HepG2 (cell line): ENCODE measurements around the gene PDIA2. TPM values are rescaled to one million over a fixed set of nuclear protein-coding genes. Genes with fewer than 3 reads are reported as not detected.

ENCODE experiments used
- ATAC-seq: fragments of 200-7000 bp; cut with Tn5 transposase; 3 replicates; pipeline ENCODE4 v1.9.1; 2020; ENCODE audit warnings: mild to moderate bottlenecking, moderate library complexity
- BruUV-seq: library from RNA; stranded (reverse); fragments of 400-500 nt; replicated peaks from 2 replicates; lab custom pipeline; 2021; lab: Mats Ljungman, UMichigan
- CTCF ChIA-PET: fragments of 300-600 bp; formaldehyde crosslinking; extraction: SDS; loops from one replicate; lab custom pipeline; 2021; ENCODE audit warnings: low total read pairs, inconsistent platforms, low intra/inter-chr PET ratio; lab: Yijun Ruan, JAX
- POLR2A ChIA-PET: fragments of 350-600 bp; sonication (Branson Sonifier 250); formaldehyde crosslinking; loops from one replicate; lab custom pipeline; 2020; ENCODE audit warnings: antibody characterized with exemption, inconsistent platforms; lab: Yijun Ruan, JAX
- DNase-seq: peaks from one replicate; pipeline ENCODE4 v3.0.0-alpha.2; 2015; ENCODE audit warnings: low spot score
- FAIRE-seq: peaks from 3 replicates; lab custom pipeline; 2011; peaks lifted over from hg19 to GRCh38; lab: Jason Lieb, UNC
- H2AFZ ChIP-seq: one replicate; pipeline ENCODE4 v1.6.1; 2011; ENCODE audit warnings: low read length, inconsistent platforms
- H3K27ac ChIP-seq: fragments of 300-600 bp; 3 replicates; pipeline ENCODE4 v1.8.0; 2011; ENCODE audit warnings: mixed run types, mild to moderate bottlenecking, mixed read lengths, low read length, inconsistent platforms; ENCODE audit not compliant: insufficient read depth; ENCODE audit errors: extremely low read length
- H3K27me3 ChIP-seq, 2 experiments: fragments of 200-600 bp in 1 of 2; 2 replicates in 1 of 2; 3 replicates in 1 of 2; pipeline versions ENCODE4 v1.6.0 to v1.8.0; 2011; ENCODE audit warnings: low read length in 2 of 2, mild to moderate bottlenecking in 2 of 2, moderate library complexity in 2 of 2, inconsistent platforms in 1 of 2; ENCODE audit not compliant: insufficient read depth in 2 of 2, control insufficient read depth in 1 of 2
- H3K36me3 ChIP-seq, 2 experiments: fragments of 200-600 bp in 1 of 2; replicated peaks in 1 of 2; 2 replicates in 1 of 2; 3 replicates in 1 of 2; pipeline versions ENCODE4 v1.5.1 to v1.8.0; 2011; ENCODE audit warnings: low read length in 2 of 2, inconsistent platforms in 1 of 2; ENCODE audit not compliant: insufficient read depth in 2 of 2, control insufficient read depth in 1 of 2
- H3K4me1 ChIP-seq: 2 replicates; pipeline ENCODE4 v1.5.1; 2012; ENCODE audit warnings: low read length, inconsistent platforms; ENCODE audit not compliant: insufficient read depth
- H3K4me2 ChIP-seq: 2 replicates; pipeline ENCODE4 v1.6.0; 2011; ENCODE audit warnings: low read depth, low read length, inconsistent platforms
- H3K4me3 ChIP-seq, 3 experiments: fragments of 200-600 bp in 1 of 3; sonication (generic), shearing (Covaris generic) in 1 of 3; replicated peaks in 1 of 3; 2 replicates each; pipeline ENCODE4 v1.5.1; 2011 to 2016; ENCODE audit warnings: low read length in 3 of 3, inconsistent platforms in 2 of 3, low read depth in 2 of 3, mild to moderate bottlenecking in 2 of 3, control low read depth in 1 of 3, mixed read lengths in 1 of 3; ENCODE audit not compliant: insufficient read depth in 1 of 3
- H3K79me2 ChIP-seq: one replicate; pipeline ENCODE4 v1.6.1; 2011; ENCODE audit warnings: low read length, inconsistent platforms; ENCODE audit not compliant: insufficient read depth
- H3K9ac ChIP-seq: 2 replicates; pipeline ENCODE4 v1.6.0; 2011; ENCODE audit warnings: mild to moderate bottlenecking, low read depth, low read length, inconsistent platforms; ENCODE audit not compliant: insufficient read depth
- H3K9me3 ChIP-seq: 2 replicates; pipeline ENCODE4 v1.5.1; 2012; ENCODE audit warnings: mild to moderate bottlenecking, low read length
- H4K20me1 ChIP-seq: 2 replicates; pipeline ENCODE4 v1.6.0; 2011; ENCODE audit warnings: inconsistent platforms, mild to moderate bottlenecking, low read length, moderate library complexity; ENCODE audit not compliant: insufficient read depth
- MIXL1 ChIP-seq: IDR thresholded peaks from 2 replicates; pipeline ENCODE4 v1.6.1; 2016
- ZBTB40 ChIP-seq, 2 experiments: fragments of 450-650 bp in 1 of 2; sonication (generic) in 1 of 2; formaldehyde crosslinking in 1 of 2; IDR thresholded peaks; 2 replicates each; pipeline versions ENCODE4 v1.6.1 to v1.8.0; 2016 to 2022; ENCODE audit warnings: antibody characterized with exemption in 1 of 2, mild to moderate bottlenecking in 1 of 2, missing genetic modification reagents in 1 of 2
- ZNF816 ChIP-seq: sonication (generic); formaldehyde crosslinking; IDR thresholded peaks from 2 replicates; pipeline ENCODE4 v1.8.0; 2022; ENCODE audit warnings: missing genetic modification reagents, mild to moderate bottlenecking, borderline replicate concordance
- WGBS: methylation state at CpG from one replicate; pipeline ENCODE4 v1.1.6; 2017; ENCODE audit warnings: low lambda C conversion rate; 5-methylcytosine and 5-hydroxymethylcytosine counted together
- in situ Hi-C: cut with HindIII; loops from 2 replicates; pipeline ENCODE4 v1.10.0; 2017; ENCODE audit warnings: low pct_unique_long_range_greater_than_20kb; ENCODE audit not compliant: extremely low pct_ligation_motif_present
- intact Hi-C: fragments of 100-400 bp; cut with micrococcal nuclease; formaldehyde crosslinking; loops from one replicate; pipeline ENCODE4 v1.10.0; 2022; ENCODE audit not compliant: unreplicated experiment
- polyA plus RNA-seq, 8 experiments: library from polyadenylated mRNA; depleted of rRNA in 3 of 8; stranded (reverse) in 7 of 8; unstranded in 1 of 8; fragments of >200 nt; fragmentation: Illumina TruSeq in 4 of 8; extraction: Trizol in 4 of 8; gene quantifications; 2 replicates each; pipeline versions ENCODE4 v1.2.1 to v1.2.3, GENCODE V29; 2011 to 2016; ENCODE audit warnings: low read depth in 4 of 8, missing spikeins in 1 of 8, mixed read lengths in 1 of 8; ENCODE audit not compliant: insufficient read depth in 1 of 8
- total RNA-seq, 5 experiments: library from RNA; depleted of rRNA; stranded (reverse); fragments of >200 nt; fragmentation: Illumina TruSeq; extraction: Trizol; gene quantifications; 2 replicates each; pipeline ENCODE4 v1.2.3, GENCODE V29; 2016; ENCODE audit warnings: low read depth in 1 of 5

Gene PDIA2
- total and polyA plus RNA-seq, 2 of the 13 experiments (the other 11 are each of a cell fraction or from before 2014, with no cell fraction given): 0.35 to 1.9 TPM

GRCh38 chr16:247027-247426 is 35.9 kb upstream of the PDIA2 start (continued):
- TF ChIP-seq ZBTB40 (IDR thresholded peaks at IDR 0.05): no peak
- no peak for TF ChIP-seq ZBTB40 (CRISPR knock-in tag; IDR thresholded peaks at IDR 0.05)

- no peak for ATAC-seq
- Histone ChIP-seq H3K4me2 (no peak overlapping the region), H4K20me1 (no peaks in the 10 kb centered on the region), H3K9ac (no peak overlapping the region), H3K27me3 (no peaks in the 10 kb centered on the region), H3K27ac (no peak overlapping the region), H3K79me2 (no peaks in the 10 kb centered on the region), H3K36me3 (peaks cover 5 to 21% of the 10 kb centered on the region in 2 experiments; a peak in 2 of 5 replicates), H3K4me3 (no peak overlapping the region), H3K9me3 (no peaks in the 10 kb centered on the region), H2AFZ (no peak overlapping the region), H3K4me1 (no peaks in the 10 kb centered on the region; the same call in 1 of the 2 replicates)
- BruUV-seq: no TSS peak
- CTCF ChIA-PET: no interaction called here
- no peak for TF ChIP-seq ZNF816 (CRISPR knock-in tag)
- no peak for TF ChIP-seq MIXL1 (CRISPR knock-in tag)
- in situ Hi-C loops (no loop called here), intact Hi-C loops (no loop called here)
- 90% methylated on average over 3 of the region's 12 CpGs for WGBS
- POLR2A ChIA-PET: interaction anchor here (0.8 kb wide), 1 partner anchor 14 kb away, joined by 3 read pairs; no protein-coding TSS in a partner anchor
- FAIRE-seq: no peak
- no peak for DNase-seq
Measured at GRCh38 chr16:249431-249830, 33.5 kb upstream of the PDIA2 start.
